GM19023 (cell line): ENCODE measurements around the gene PLXNB1.

Source experiments
- ATAC-seq: cut with Tn5 transposase; IDR thresholded peaks from one replicate; pipeline ENCODE4 v1.9.1; 2021; ENCODE audit warnings: mild to moderate bottlenecking, moderate library complexity; ENCODE audit not compliant: unreplicated experiment

Gene PLXNB1

DNA sequence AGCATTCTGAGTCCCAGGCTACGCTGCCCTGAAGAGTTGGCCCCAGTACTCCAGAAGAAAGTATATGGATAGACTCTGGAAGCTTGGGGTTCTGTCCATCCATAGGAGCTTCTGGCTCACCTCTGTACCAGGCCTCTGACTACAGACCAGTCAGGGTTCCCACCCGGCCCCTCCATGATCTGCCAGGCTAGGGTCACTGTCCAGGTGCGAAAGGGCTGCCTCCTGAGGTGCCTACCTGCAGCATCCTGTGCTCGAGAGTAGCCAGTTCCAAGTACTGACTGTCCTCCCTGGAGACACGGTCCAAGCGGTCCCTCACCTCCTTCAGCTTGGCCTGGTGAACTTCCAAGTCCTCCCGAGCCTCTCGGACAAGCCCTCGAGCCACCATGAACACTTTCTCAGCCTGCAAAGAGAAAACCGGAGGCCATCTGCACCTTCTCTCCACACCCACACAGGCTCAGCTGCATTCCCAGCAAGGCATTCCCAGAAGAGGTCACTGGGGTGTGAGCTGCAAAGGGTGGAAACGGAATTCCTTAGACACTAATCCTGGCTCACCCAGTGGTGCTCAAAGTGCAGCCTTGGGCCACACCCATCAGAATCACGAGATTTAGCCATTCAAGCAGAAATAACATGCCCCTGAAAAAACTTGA, 3.7 kb upstream of the PLXNB1 start:
- no peak for ATAC-seq

DNA sequence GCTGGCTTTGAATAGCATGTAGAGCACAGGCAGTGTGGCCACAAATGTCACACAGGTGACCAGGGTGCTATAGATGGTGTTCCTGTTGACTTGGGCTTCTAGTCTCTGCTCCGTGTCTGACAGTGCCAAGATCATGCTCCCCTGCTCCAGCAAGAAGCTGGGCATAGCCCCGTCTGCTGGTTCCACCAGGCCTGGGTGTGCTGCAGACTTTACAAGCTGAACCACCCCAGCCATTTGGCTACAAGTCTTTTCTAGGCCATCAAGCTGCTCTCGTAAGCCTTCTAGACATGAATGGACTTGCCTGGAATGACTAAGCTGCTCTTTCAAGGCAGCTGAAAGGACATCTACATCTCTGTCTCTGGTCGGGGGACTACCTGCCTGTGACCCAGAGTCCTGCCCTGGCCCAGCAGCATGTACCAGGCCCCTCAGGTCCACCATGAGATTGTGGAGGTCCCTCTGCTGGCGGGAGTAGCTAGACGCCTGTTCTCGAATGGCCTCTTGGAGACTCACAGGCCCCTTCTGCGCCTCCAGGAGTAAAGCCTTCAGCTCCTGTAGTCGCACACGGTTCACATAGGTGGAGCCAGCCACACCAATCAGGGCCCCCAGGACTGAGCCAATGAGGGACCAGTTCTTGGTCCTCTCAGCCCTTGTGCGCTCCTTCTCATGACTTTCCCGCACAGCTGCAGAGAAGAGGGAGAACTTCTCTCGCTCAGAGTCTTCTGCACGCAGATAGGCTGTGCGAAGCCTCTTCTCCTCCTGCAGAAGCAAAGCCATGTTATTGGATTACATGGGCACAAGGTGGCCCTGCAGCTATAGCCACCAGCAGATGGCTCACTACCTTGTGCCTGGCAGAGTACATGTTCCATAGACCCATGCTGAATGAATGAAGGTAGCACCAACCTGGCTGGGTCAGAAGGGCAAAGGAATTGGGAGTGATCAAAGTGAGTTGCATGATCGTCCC, 2.8 kb upstream of the PLXNB1 start:
- no peak for ATAC-seq

DNA sequence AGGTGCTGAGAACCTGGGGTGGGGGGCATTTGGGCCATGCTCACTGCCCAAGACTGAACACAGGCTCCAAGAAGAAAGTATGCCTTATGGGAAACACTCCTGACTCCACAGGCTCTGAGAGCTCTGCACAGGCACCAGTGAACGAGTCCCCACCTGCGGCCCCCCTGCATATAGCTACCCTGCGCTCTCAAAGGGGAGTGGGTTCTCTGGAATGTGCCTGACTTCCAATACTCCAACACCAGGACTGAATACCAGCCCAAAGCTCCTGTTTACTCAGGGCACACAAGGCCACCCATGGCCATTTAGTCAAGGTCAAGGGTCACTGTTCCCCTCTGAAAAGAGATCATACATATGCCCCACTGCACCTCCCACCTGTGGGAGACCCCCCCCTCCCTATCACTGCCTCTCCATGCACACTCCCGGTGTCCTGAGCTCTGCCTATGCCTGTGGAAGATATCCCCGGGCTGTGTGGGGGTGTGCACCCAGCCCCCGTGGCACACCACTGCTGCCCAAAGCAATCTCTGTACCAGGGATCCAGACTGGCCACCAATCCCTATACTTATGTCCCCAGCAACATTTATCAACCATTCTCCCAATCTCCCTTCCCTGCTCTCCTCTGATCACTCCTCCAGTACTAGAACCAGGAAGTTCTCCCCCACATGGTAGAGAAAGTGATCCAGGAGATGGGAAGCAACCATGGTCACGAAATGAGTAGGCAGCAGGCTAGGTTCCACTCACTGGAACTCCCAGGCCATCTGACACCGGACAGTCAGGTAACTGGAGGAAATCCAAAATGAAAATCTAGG, 1.5 kb upstream of the PLXNB1 start:
- ATAC-seq: no peak

GRCh38 chr3:48430708-48431101, 819 bp upstream of the PLXNB1 start:
- no peak for ATAC-seq

DNA sequence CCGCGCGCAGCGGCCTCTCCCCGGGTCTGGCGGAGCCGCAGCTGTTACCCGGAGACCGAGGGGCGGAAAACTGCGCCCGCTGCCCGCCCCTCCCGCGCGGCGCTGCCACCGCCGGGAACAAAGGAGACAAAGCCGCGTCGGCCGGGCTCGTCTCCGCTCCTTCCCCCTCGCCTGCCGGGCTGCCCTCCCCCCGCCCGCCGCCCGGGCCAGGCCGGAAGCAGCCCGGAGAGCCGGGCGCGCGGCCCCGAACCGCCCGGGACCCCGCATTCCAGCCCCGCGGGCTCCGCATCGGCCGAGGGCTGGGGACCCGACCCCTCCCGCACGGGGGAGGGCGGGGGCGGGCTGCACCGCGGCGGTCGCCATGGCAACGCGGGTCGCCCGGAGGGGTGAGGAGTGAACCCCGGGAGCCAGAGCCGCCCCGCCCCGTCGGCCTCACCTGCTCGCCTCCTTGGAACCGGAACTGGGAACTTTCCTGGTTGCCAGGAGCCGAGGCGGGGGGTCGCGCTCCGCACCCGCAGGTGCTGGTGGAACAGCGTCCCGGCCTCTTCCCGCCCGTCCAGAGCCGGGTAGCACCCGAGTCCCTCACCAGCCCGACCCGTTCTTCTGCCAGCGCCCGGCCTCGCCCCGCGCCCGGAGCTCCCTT, 448 bp downstream of the PLXNB1 start:
- ATAC-seq: peak; percentile 46

- ATAC-seq: peak; percentile 35
Measured at GRCh38 chr3:48428572-48429316, 1.1 kb downstream of the PLXNB1 start.

DNA sequence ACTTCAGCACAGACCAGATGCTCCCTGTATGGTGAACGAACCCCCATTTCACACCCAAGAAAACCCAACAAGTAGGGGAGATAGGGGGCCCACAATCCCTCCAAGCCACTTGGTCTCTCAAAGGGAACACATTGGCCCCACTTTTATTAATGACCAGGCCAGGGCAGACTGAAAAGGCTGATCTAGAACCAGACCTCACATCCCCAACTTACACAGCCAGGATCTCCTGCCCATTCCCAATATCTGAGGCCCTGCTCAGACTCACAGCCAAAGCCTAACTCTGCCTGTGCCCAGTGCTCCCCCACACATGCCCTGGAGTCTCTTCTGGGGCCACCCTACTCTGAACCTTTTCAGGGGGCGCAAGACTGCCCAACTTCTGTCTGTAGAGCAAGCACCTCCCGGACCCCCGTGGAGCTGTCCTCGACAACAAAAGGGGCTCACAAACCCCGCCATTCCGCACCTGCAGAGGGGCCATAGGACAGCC, 1.8 kb downstream of the PLXNB1 start:
- no peak for ATAC-seq

DNA sequence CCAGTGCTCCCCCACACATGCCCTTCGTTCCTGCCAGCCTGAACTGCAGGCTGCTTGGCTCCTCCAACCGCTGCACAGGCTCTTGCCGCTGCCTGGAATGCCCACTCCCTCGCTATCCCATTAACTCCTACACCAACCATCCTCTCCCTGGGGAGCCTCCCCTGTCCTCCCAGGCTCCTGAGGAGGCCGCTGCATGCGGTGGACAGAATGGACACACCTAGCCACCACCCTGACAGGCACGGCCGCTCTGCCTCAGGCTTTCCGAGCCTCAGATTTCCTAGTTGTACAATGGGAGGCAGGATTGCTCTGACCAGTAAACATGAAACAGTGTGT, 2.3 kb downstream of the PLXNB1 start:
- no peak for ATAC-seq

- ATAC-seq: no peak
Measured at GRCh38 chr3:48426944-48427629, 2.8 kb downstream of the PLXNB1 start.

DNA sequence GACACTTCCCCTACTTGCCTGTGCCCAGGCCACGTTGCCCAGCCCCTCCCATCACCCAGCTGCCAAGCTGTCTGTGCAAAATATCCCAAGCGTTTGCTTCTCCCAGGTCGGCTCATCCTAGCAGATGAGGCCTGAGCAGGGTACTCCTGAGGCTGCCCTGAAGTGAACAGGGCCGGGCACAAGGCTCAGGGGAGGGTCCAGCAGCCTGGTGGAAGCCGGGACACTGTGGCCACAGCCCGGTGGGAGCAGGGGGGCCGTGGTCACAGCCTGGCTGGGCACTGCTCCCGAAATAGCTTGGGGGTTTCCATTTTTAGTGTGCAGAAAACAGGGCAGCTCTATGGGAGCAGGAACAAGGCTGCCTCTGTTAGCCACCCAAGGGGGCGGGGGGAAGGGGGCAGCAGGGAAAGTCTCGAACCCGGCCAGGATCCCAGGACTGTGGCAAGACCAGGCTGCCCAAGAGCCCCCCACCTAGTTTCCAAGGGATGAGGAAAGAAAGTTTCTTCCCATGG, 3.4 kb downstream of the PLXNB1 start:
- no peak for ATAC-seq

- no peak for ATAC-seq
Measured at GRCh38 chr3:48425281-48425812, 4.5 kb downstream of the PLXNB1 start.

- ATAC-seq: no peak
Measured at GRCh38 chr3:48423883-48424695, 5.8 kb downstream of the PLXNB1 start.

GRCh38 chr3:48423241-48423882, 6.5 kb downstream of the PLXNB1 start:
- no peak for ATAC-seq

GRCh38 chr3:48422681-48423080, 7.2 kb downstream of the PLXNB1 start:
- ATAC-seq: no peak

DNA sequence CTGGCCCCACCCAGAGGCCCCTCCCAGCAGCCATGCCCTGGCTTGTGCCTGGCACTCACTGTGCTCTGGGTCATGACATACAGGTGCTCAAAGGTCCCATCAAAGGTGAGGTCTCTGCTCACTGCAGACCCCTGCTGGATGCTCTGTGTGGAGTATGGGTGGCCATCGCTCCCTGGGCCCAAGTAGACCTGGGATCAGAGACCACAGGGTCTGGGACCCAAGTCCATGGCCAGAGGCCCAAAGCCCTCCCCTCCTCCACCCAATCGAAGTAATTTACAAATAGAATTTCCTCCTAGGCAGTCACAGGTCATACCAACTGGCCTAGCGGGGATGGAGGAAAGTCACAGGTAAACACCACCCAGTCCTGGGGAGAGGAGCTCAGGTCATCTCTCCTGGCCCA, 7.6 kb downstream of the PLXNB1 start:
- ATAC-seq: no peak

DNA sequence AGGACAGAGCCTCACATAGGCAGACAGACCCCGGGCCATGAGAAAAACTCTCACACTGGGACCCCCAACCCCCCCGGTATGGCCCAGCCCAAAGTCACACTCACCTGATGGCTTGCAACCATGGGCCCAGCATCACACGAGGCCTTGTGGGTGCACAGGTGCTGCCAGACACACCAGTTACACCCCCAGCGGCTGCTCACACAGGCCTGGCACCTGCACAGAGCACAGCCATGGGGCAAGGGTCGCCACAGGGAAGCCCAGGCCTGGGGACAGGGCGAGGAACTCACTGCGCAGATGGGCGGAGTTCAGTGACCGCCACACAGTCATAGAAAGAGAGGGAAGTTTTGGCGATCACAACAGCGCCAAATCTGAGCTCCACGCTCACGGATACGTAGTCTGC, 9.3 kb downstream of the PLXNB1 start:
- no peak for ATAC-seq

- no peak for ATAC-seq
Measured at GRCh38 chr3:48419597-48419996, 10.3 kb downstream of the PLXNB1 start.

DNA sequence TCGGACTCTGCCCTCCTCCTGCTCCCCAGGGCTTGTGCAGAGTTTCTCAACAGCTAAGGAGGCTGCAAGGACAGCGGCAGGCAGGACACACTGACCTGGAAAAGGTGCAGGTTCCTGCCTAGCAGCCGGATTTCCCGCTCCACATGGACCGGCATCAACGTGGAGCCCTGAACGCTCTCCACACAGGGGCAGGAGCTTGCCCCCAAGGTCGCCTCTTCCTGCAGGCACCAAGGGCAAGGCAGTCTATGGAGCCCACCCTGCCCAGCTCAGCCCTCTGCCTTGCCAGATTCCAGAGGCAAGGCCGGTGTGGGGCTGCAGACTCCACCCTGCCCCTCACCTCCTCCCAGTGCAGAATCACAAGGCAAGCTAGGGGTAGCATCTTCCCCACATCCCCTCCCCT, 10.7 kb downstream of the PLXNB1 start:
- no peak for ATAC-seq
